Body of pancreas (tissue), 4 donors: Measurements from ENCODE around the gene TMEM222. TPM values are rescaled to one million over a fixed set of nuclear protein-coding genes. Genes with fewer than 3 reads are reported as not detected.
"Not testable (repeated sequence)": the region's sequence is repeated elsewhere in the genome, so short reads cannot be mapped to it uniquely, and the experiment has no call there.

ENCODE experiments used
- ATAC-seq: fragments of 150-250 bp; one replicate; pipeline ENCODE4 v1.9.1; 2016
- DNase-seq, 4 donors: peaks; one replicate each; pipeline ENCODE4 v3.0.0-alpha.2; 2019
- H3K27ac ChIP-seq, 4 donors: fragments of 200-600 bp; sonication (generic); 1 replicate in 3 of 4; 2 replicates in 1 of 4; pipeline versions ENCODE4 v1.5.1 to v1.6.1; 2016 to 2019; ENCODE audit warnings: mild to moderate bottlenecking in 1 of 4, mixed read lengths in 1 of 4, moderate library complexity in 1 of 4
- H3K27me3 ChIP-seq, 2 donors: fragments of 200-600 bp; sonication (generic); one replicate each; pipeline ENCODE4 v1.6.0; 2016; ENCODE audit warnings: mild to moderate bottlenecking in 1 of 2
- H3K36me3 ChIP-seq, 2 donors: fragments of 200-600 bp; sonication (generic); replicated peaks in 1 of 2; 2 replicates each; pipeline ENCODE4 v1.5.1; 2016; ENCODE audit warnings: low read depth in 2 of 2; ENCODE audit not compliant: insufficient read depth in 1 of 2
- H3K4me1 ChIP-seq: fragments of 200-600 bp; sonication (generic); one replicate; pipeline ENCODE4 v1.6.0; 2016
- H3K4me3 ChIP-seq, 2 donors: fragments of 200-600 bp; sonication (generic); 1 replicate in 1 of 2; 2 replicates in 1 of 2; pipeline ENCODE4 v1.5.1; 2016 to 2019
- H3K9me3 ChIP-seq, 3 donors: fragments of 200-600 bp; sonication (generic); 1 replicate in 2 of 3; 2 replicates in 1 of 3; pipeline ENCODE4 v1.5.1; 2016
- CTCF ChIP-seq, 7 experiments: fragments of 450-650 bp in 4 of 7; fragments of 200-600 bp in 3 of 7; sonication (generic) in 3 of 7; IDR thresholded peaks; one replicate each; pipeline ENCODE4 v1.5.1; 2016 to 2019; ENCODE audit warnings: antibody characterized with exemption in 7 of 7
- POLR2A ChIP-seq, 3 donors: fragments of 450-650 bp; IDR thresholded peaks; one replicate each; pipeline ENCODE4 v1.6.1; 2016; ENCODE audit warnings: antibody characterized with exemption in 3 of 3, mild to moderate bottlenecking in 2 of 3
- WGBS, 2 donors: methylation state at CpG; one replicate each; pipeline ENCODE4 v1.1.5; 2017; 5-methylcytosine and 5-hydroxymethylcytosine counted together
- intact Hi-C: fragments of 100-400 bp; cut with DNase I; formaldehyde crosslinking; loops from one replicate; pipeline ENCODE4 v1.15.1; 2023
- small RNA-seq: library from RNA; depleted of rRNA; stranded (forward); fragments of <200 nt; gene quantifications from one replicate; pipeline ENCODE3, GENCODE V24; 2016
- total RNA-seq, 2 donors: library from RNA; depleted of rRNA; stranded (reverse); fragments of >200 nt; gene quantifications; one replicate each; pipeline ENCODE4 v1.1.0, GENCODE V29; 2016

TMEM222 gene
- total RNA-seq, 2 donors from 2014 or later: 8.6 to 20.0 TPM

DNA sequence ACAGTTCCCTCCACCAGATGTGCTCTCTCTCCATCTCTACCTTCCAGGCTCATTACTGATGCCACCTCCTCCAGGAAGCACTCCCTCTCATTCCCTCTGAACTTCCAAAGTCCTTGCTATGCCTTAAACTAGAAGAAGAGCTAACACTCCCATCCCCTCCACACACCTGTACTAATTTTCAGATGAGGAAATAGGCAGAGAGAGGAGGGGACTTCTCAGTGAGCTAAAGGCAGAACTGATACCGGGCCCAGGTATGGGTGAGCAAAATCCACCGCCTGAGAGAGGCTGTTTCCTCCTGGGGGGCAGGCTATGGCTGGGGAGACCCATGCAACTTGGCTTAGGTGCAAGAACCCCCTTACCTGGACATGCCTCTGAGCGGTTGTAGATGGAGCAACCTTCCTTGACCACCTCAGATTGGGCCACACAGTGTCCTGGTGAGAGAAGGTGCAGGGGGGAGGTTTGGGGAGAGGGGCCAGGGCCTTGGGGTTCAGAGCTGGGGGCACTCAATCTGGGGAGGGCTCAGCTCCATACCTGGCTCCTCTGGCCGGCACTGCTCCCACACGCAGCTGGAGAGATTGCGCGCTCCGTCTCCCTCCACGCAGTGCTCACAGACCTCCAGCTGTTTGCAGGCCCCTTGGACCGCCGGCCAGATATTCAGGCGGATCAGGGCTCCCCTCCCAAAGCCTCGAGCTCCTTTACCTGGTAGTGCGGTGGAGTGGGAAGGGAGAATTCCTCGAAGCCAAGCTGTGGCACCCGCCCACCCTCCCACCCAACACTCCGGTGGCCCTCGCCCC is 60.2 kb downstream of the TMEM222 start:
- intact Hi-C loops: no loop called here
- no peaks in the 10 kb centered on the region for H3K36me3 ChIP-seq
- peaks cover 12% of the 10 kb centered on the region for H3K4me1 ChIP-seq
- H3K27me3 ChIP-seq: no peaks in the 10 kb centered on the region
- WGBS, 2 donors: 77 to 84% methylated on average over 10 to 18 of the region's 18 CpGs
- TF ChIP-seq POLR2A (IDR thresholded peaks at IDR 0.05): no peak
- no peak overlapping the region for H3K4me3 ChIP-seq
- no peak overlapping the region for H3K27ac ChIP-seq
- no peaks in the 10 kb centered on the region for H3K9me3 ChIP-seq
- DNase-seq: no peak
- no peak for ATAC-seq

GRCh38 chr1:27383039-27383605 is 61.2 kb downstream of the TMEM222 start, which contains the start of gene CD164L2:
CD164L2 (minus strand) TSS chr1:27383333; CDS start chr1:27383239, 94 bp downstream.
- DNase-seq: peak; percentile 79 to 91 (median 85)
- TF ChIP-seq CTCF (IDR thresholded peaks at IDR 0.05): no peak
- TF ChIP-seq POLR2A (IDR thresholded peaks at IDR 0.05): peak in 2 of 3 donors; percentile 17
- intact Hi-C loops: no loop called here
- no peaks in the 10 kb centered on the region for H3K27me3 ChIP-seq
- ATAC-seq: peak; percentile 90
- H3K4me1 ChIP-seq: peaks cover 12% of the 10 kb centered on the region
- WGBS, 2 donors: 11 to 22% methylated on average over 8 to 36 of the region's 43 CpGs
- H3K27ac ChIP-seq: no peak within 1 kb of the TSS
- H3K9me3 ChIP-seq: no peaks in the 10 kb centered on the region
- no peak within 1 kb of the TSS for H3K4me3 ChIP-seq
- no peaks in the 10 kb centered on the region for H3K36me3 ChIP-seq

DNA sequence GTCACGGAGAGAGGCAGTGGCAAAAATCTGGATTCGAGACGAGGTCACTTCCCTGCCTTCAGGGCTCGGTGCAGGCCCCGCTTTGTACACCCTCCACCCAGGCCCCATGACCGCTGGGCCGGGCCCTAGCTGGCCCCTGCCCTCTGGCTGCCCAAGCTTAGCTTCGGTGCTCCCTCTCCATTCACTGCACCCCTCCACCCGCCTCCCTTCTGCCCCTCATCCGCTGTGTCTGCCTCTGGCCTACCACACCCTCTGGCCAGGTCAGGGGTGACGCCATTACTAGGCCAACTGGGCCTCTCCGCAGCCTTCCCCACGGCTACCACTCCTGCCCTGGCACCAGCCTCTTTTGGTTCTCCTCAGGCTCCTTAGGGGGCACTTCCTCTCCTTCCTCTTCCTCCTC is 61.7 kb downstream of the TMEM222 start:
- Histone ChIP-seq H3K27me3 (no peaks in the 10 kb centered on the region), H3K27ac (no peak overlapping the region), H3K4me3 (no peak overlapping the region), H3K9me3 (no peaks in the 10 kb centered on the region), H3K36me3 (no peaks in the 10 kb centered on the region), H3K4me1 (peaks cover 14% of the 10 kb centered on the region)
- no peak for TF ChIP-seq POLR2A (IDR thresholded peaks at IDR 0.05)
- TF ChIP-seq CTCF (IDR thresholded peaks at IDR 0.05): no peak
- 88 to 92% methylated on average over 12 to 13 of the region's 13 CpGs for WGBS, 2 donors
- DNase-seq (no peak), ATAC-seq (no peak)
- intact Hi-C loops: no loop called here

DNA sequence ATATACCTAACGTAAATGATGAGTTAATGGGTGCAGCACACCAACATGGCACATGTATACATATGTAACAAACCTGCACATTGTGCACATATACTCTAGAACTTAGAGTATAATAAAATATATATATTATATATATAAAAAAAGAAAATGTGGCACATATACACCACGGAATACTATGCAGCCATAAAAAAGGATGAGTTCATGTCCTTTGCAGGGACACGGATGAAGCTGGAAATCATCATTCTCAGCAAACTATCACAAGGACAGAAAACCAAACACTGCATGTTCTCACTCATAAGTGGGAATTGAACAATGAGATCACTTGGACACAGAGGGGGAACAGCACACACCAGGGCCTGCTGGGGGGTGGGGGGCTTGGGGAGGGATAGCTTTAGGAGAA is 62.8 kb downstream of the TMEM222 start:
- H3K9me3 ChIP-seq, DNase-seq, H3K36me3 ChIP-seq, intact Hi-C loops, H3K27ac ChIP-seq, H3K27me3 ChIP-seq, H3K4me3 ChIP-seq, ATAC-seq: not testable (repeated sequence)
- WGBS, 2 donors: 92 to 94% methylated on average over 3 of the region's 3 CpGs
- peaks cover 15% of the 10 kb centered on the region for H3K4me1 ChIP-seq

Small RNA genes lying within 50 kb of the gene (small RNA-seq; reads per million reads assigned to genes)
- not detected for gene RNU6-48P

Other genes with a start within 250 kb of the TMEM222 start
- gene SLC9A1, start 167.0 kb upstream of the TMEM222 start, total RNA-seq: 1 to 10 TPM; 6.9 to 7.8 TPM
- gene WDTC1, start 87.5 kb upstream of the TMEM222 start, total RNA-seq: 10 to 100 TPM; 22.7 to 28.3 TPM
- gene SYTL1, start 19.9 kb downstream of the TMEM222 start, total RNA-seq: 100 to 1,000 TPM; 107 to 129 TPM
- 10 to 100 TPM; 28.8 to 31.3 TPM for gene MAP3K6, start 44.8 kb downstream of the TMEM222 start, total RNA-seq
- gene FCN3, start 52.7 kb downstream of the TMEM222 start, total RNA-seq: 1 to 10 TPM; 1.3 to 1.6 TPM
- 1 to 10 TPM in 1 of 2 donors, not detected in 1; 1.3 TPM for gene CD164L2, start 61.2 kb downstream of the TMEM222 start, total RNA-seq
- gene GPR3, start 70.5 kb downstream of the TMEM222 start, total RNA-seq: not detected
- gene WASF2, start 168.0 kb downstream of the TMEM222 start, total RNA-seq: 10 to 100 TPM; 28.0 to 36.1 TPM